Stimulated activated CD8-positive, alpha-beta memory T cell treated with anti-CD3 and anti-CD28 coated beads, Interleukin-4, amount 100 ng/mL, for 1 hour (primary cell): Measurements from ENCODE around the gene SPTBN2.
"Not testable (repeated sequence)": the region's sequence is repeated elsewhere in the genome, so short reads cannot be mapped to it uniquely, and the experiment has no call there.

ENCODE experiments used
- DNase-seq, 2 donors: peaks; one replicate each; pipeline ENCODE4 v3.0.0-alpha.2; 2020; ENCODE audit warnings: low read depth in 2 of 2, low spot score in 1 of 2

SPTBN2 gene

GRCh38 chr11:66724167-66724566 lies 4.8 kb downstream of the SPTBN2 start:
- DNase-seq = not testable (repeated sequence)

GRCh38 chr11:66723693-66724092 lies 5.3 kb downstream of the SPTBN2 start:
- no peak for DNase-seq

DNA sequence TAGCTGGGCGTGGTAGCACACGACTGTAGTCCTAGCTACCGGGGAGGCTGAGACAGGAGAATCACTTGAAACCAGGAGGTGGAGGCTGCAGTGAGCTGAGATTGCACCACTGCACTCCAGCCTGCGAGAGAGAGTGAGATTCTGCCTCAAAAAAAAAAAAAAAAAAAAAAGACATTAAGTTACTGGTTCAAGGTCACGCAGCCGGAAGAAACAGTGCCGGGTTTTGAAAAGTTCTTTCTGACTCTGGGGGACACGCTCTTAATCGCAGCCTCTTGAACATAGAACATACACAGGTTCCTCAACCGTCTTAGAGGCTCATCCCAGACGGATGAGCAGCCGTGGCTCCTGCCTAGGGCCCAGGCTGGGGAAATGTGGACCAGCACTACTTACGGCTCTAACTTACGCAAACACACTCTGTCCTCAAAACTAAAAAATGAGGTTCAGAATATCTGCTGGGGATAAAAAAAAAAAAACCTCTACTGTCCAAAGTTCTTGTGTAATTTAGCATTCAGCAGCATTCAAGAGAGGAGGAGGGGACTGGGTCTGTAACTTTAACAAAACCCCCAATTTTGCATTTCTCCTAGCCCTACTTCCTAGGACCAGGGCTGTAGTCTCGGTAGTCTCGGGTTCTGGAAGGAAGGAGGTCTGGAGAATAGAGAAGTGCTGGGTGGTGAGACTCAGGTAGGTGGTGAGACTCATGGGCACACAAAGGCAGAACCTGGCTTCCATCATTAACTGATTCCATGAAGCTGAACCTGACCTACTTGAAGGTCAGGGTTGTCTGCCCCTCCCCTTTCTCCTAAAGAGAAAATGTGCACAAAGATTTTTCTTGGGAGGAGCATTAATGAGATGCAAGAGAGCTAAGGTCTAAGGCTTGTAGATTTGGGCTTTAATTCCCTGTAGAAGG lies 6.0 kb downstream of the SPTBN2 start:
- DNase-seq = no peak

GRCh38 chr11:66721939-66722338 lies 7.1 kb downstream of the SPTBN2 start:
- DNase-seq = no peak

DNA sequence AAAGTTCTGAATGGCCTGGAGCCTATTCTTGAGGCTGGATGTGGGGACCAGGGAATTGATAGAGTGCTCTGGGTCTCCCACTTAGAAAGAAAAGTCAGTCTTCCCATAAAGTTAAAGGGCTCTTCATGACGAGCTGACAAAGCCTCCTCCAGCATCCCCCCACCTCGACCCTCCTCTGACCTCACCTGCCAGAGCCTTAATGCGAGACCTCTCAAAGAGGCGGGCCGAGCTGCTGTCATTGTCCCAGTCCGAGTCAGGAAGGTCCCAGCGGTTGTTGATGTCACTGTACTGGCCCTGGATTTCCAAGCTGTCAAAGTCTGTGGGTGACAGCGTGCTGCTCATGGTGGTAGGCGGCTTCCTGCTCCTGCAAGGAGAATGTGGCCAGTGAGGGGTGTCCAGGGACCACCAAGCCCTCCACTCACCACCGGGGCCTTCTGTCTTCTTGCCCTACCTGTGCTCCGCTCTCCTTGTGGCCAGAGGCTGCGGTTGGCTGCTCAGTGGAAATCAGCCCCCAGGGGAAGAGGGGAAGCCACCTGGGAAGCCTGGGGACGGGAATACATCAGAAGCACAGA lies 8.0 kb downstream of the SPTBN2 start:
- DNase-seq = no peak

GRCh38 chr11:66720223-66720898 lies 8.7 kb downstream of the SPTBN2 start:
- no peak for DNase-seq

- no peak for DNase-seq
Measured at GRCh38 chr11:66719111-66719872, 9.7 kb downstream of the SPTBN2 start.

DNA sequence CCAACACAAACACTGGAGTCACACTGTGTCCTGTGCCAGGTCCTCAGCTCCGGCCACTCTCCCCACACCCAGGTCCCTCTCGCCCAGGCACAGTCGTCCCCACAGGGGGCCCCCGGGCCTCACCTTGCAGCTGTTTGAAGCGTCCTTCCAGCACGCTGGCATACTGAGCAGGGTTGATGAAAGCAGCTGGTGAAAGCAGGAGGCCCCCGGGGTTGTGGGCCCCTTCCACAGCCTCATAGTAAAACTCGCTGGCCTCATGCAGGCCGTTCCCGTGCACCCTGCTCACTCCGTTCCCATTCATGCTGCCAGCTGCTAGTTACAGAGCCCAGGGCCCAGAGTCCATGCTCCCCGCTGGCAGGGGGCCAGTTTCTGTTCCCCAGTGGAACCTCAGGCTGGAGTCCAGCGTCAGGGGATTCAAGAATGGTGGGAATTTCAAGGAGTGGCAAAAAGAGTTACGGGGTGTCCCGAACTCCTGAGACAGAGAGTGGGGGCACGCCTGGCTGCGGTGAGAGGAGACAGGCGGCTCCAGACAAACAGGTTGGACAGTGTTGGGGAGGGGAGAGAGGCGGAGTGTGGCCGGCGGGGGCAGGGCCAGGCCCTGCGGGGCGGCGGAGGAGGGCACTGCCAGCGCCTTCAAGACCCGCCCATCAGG lies 10.6 kb downstream of the SPTBN2 start:
- DNase-seq = no peak

GRCh38 chr11:66717925-66718319 lies 11.1 kb downstream of the SPTBN2 start:
- no peak for DNase-seq

GRCh38 chr11:66716996-66717395 lies 12.0 kb downstream of the SPTBN2 start:
- no peak for DNase-seq

GRCh38 chr11:66715346-66716085 lies 13.5 kb downstream of the SPTBN2 start:
- no peak for DNase-seq

DNA sequence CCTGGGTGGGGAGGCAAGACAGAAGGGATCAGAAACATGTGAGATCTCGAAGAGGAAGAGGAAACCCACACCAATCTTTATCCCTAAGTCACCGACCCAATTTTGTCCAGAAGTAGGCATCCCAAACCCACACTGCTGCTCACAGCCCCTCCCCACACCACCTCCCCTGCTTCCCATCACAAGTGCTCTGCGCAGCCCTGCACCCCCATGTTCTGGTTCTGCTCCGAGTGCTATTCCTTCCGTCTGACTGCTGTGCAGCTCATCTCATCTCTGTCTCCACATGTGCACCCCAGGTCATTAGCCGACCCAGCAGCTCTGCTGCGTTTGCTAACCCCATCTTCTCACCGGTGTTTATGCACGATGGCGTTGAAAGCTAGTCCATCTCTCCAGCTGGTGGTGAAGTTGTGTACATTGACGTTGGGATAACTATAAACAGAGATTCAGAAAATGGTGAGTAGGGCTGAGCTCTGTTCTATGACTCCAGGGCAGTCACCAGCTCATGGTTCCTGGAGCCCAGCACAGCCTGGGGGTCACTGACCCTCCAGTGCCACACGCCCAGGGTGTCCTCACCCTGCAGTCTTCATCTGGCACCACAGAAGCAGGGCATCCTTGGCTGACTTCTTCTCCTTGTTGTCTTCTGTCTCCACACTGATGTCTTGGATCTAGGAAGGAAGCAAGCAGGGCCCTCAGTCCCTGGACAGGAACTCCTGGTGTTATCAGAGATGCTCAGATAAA lies 15.1 kb downstream of the SPTBN2 start:
- no peak for DNase-seq

GRCh38 chr11:66710384-66710930 lies 18.6 kb downstream of the SPTBN2 start:
- no peak for DNase-seq

DNA sequence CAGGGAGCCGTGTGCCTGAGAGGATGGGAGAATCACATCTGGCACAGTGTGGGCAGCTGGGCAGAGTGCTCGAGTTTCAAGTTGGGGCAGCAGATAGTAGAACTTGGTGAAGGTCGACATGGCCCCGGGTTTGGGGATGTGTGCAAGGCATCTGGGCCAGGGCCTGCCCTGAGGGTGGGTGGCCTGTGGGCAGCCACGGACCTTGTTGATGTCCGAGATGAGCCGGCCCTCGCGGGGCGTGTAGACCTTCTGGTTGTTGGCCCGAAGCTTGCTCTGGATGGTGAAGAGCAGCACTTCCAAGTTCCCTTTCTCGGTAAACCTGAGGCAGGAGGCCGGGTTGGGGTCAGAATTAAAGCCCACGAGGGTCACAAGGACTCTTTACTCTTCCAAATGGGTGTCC lies 20.3 kb downstream of the SPTBN2 start:
- DNase-seq = no peak

DNA sequence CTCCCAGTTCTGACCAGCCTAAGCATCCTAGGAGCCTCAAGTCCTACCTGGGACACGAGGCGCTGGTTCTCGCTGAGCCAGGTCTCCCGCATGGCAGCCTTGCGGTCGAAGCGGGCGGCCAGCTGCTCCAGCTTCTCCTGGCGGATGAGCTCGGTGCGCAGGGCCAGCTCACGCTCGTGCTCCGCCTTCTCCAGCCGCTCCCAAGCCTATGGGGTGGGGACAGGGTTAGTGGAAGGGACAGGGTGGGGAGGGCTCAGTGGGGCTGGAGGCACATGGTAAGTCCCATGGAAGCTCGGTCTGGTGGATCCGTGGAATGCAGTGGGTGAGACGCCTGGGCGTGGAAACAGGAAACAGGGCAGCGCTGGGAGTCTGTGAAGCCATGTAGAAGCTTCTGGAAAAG lies 20.9 kb downstream of the SPTBN2 start:
- no peak for DNase-seq

- DNase-seq = no peak
Measured at GRCh38 chr11:66707486-66707885, 21.5 kb downstream of the SPTBN2 start.

DNA sequence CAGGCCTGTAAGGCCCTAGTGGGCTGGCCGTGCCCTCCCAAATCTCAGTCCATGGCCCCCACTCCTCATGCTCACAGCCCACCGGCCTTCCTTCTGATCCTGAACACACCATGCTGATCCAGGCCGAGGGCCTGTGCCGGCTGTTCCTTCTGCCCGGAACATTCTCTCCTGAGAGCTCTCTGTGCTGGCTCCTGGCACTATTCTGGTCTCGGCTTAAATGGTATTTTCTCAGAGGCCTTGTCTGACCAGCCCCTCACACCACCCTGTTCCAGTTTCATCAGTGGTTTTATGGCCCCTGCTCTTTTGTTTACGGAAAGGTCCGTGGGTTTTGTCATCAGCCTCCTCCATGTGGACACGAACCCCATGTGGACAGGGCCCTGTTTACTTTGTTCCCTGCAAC lies 22.0 kb downstream of the SPTBN2 start:
- no peak for DNase-seq

GRCh38 chr11:66705587-66706335 lies 23.3 kb downstream of the SPTBN2 start:
- no peak for DNase-seq
